ENCODE data around the gene FNIP2.
A peak's percentile ranks its signal among the peaks of the same experiment; 100 is the strongest.
"Not testable (repeated sequence)": the region's sequence is repeated elsewhere in the genome, so short reads cannot be mapped to it uniquely, and the experiment has no call there.

The FNIP2 gene

DNA sequence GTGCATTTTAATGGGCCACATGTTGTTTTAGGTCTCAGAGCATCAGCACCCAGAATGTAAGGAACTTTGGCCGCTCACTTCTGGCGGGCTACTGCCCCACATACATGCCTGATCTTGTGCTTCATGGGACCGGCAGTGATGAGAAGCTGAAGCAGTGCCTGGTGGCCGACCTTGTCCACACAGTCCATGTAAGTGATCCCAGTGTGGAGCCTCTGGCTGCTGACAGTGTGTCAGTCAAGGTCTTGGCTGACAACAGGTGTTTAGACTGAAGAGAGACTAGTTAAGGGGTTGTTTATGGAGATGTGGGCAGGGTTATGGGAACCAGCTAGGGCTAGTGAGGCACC, 101.4 kb downstream of the FNIP2 start:
- no peak for DNase-seq (ENCODE audit: low spot score)

GRCh38 chr4:158870626-158871334, 102.0 kb downstream of the FNIP2 start:
- peak; percentile 14 for DNase-seq (ENCODE audit: low spot score)

GRCh38 chr4:158871335-158871724, 102.5 kb downstream of the FNIP2 start:
- DNase-seq (ENCODE audit: low spot score) = no peak

- DNase-seq (ENCODE audit: low spot score) = no peak
Measured at GRCh38 chr4:158873795-158874401, 105.1 kb downstream of the FNIP2 start.

DNA sequence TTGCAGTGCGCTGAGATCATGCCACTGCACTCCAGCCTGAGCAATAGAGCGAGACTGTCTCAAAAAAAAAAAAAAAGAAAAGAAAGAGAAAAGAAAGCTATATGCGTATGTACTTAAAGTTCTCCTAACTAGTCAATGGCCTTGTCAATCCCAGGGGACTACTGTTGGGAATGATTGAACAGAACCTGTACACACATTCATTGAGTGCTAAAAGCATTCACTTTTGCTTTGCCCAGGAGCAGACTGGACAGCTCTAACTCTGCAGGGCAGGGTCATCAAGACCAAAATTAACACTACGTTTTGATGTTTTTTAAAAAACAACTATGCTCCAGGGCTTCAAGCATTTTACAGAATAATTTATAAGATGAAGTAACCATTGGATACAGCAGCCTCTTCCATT, 106.2 kb downstream of the FNIP2 start:
- no peak for DNase-seq (ENCODE audit: low spot score)

DNA sequence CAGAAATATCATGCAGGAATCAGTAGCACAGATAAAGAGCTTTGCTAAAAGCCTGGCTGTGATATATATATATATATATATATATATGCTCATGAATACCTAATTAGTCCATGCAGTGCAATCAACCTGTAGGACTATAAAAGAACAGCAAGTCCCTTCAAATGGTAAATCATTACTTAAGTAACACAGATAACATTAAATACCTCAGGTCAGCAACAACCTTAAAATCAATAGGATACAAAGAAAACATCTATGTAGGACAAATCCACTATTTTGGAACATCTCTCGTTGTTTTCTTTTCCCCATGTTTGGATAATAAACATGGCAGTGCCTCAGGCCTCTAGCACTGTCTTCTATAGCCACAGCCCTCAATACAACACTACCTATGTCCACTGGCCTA, 106.6 kb downstream of the FNIP2 start:
- no peak for DNase-seq (ENCODE audit: low spot score)

DNA sequence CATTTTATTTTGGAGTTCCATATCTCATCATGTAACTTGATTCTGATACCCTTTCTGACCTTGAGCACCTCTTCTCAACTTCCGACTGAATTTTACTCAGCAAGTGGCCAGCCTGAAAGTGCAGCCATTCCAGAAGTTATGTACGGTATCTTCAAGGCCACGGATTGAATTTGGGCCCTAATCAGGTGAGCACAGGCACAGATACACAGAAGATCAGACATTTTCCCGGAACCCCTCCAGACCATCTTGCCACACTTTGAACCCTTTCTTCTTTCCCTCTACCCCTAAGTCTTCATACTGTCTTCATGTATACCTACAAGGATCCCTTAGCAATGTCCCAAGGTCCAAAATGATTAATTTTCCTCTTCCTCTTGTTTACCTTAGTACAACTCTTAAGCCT, 108.2 kb downstream of the FNIP2 start:
- no peak for DNase-seq (ENCODE audit: low spot score)

DNA sequence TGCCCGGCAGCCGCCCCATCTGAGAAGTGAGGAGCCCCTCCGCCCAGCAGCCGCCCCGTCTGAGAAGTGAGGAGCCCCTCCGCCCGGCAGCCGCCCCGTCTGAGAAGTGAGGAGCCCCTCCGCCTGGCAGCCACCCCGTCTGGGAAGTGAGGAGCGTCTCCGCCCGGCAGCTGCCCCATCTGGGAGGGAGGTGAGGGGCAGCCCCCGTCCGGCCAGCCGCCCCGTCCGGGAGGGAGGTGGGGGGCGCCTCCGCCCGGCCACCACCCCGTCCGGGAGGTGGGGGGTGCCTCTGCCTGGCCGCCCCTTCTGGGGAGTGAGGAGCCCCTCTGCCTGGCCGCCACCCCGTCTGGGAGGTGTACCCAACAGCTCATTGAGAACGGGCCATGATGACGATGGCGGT, 113.3 kb downstream of the FNIP2 start:
- not testable (repeated sequence) for DNase-seq (ENCODE audit: low spot score)

DNA sequence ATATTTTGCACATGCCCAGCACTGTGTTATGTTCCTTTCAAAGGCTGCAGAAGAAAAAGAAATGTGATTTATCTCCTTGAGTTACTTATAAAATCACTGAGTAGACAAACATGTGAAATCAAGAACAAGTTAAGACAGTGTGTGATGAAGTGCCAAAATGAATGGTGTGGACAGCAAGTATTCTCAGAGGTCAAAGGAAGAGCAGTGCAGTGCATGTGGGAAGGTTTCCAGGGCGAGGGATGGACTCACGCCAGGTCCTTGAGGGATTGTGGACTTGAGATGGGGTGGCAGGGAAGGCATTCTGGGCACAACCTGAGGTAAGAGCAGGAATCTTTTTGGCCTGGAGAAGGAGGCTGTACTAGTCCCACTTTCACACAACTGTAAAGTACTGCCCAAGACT, 115.5 kb downstream of the FNIP2 start:
- DNase-seq (ENCODE audit: low spot score) = no peak

GRCh38 chr4:158885564-158885963, 116.7 kb downstream of the FNIP2 start:
- no peak for DNase-seq (ENCODE audit: low spot score)

- no peak for DNase-seq (ENCODE audit: low spot score)
Measured at GRCh38 chr4:158890294-158890693, 121.5 kb downstream of the FNIP2 start.

DNA sequence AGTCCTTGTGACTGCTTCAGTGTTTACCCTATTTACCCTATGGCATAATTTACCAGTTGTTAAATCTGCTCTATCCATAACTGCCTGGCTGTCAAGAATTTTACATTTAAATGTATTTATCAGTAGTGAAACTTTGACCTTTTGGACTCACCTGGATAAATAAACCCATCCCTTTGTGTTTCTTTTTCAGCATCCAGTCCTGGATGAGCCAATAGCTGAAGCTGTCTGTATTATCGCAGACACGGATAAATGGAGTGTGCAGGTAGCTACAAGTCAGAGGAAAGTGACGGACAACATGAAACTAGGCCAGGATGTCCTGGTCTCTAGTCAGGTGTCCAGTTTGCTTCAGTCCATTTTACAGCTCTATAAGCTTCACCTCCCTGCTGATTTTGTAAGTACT, 122.4 kb downstream of the FNIP2 start:
- no peak for DNase-seq (ENCODE audit: low spot score)

GRCh38 chr4:158894826-158895225, 126.0 kb downstream of the FNIP2 start:
- DNase-seq (ENCODE audit: low spot score) = no peak

- no peak for DNase-seq (ENCODE audit: low spot score)
Measured at GRCh38 chr4:158895797-158896576, 127.2 kb downstream of the FNIP2 start.

DNA sequence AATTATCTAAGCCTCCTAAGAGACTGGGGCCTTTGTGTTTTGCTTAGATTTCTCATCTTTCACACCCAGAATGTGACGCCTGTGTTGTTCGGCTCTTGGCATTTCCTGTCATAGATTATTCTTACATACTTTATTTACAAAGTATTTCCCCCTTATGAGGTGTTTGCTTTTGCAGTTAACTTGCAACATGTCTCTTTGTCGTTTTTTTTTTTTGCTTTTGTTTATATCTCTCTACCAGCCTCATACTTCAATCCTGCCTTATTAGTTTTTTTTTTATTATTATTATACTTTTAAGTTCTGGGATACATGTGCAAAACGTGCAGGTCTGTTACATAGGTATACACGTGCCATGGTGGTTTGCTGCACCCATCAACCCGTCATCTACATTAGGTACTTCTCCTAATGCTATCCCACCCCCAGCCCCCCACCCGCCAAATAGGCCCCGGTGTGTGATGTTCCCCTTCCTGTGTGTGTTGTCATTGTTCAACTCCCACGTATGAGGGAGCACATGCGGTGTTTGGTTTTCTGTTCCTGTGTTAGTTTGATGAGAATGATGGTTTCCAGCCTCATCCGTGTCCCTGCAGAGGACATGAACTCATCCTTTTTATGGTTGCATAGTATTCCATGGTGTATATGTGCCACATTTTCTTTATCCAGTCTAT, 127.9 kb downstream of the FNIP2 start:
- not testable (repeated sequence) for DNase-seq (ENCODE audit: low spot score)

GRCh38 chr4:158900408-158900807, 131.6 kb downstream of the FNIP2 start:
- DNase-seq (ENCODE audit: low spot score) = not testable (repeated sequence)

GRCh38 chr4:158902280-158903078, 133.7 kb downstream of the FNIP2 start:
- not testable (repeated sequence) for DNase-seq (ENCODE audit: low spot score)

DNA sequence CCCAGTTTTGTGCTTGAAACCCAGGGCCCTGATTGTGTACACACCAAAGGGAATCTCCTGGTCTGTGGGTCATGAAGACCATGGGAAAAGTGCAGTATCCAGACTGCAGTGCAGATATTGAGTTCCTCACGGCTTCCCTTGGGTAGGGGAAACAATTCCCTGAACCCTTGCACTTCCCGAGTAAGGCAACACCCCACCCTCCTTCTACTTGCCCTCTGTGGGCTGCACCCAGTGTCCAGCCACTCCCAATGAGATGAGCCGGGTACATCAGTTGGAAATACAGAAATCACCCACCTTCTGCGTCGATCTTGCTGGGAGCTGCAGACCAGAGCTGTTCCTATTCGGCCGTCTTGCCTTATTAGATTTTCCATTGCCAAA, 134.2 kb downstream of the FNIP2 start:
- DNase-seq (ENCODE audit: low spot score) = no peak

GRCh38 chr4:158903472-158904043, 134.7 kb downstream of the FNIP2 start:
- no peak for DNase-seq (ENCODE audit: low spot score)

- DNase-seq (ENCODE audit: low spot score) = no peak
Measured at GRCh38 chr4:158904815-158905214, 136.0 kb downstream of the FNIP2 start.

DNA sequence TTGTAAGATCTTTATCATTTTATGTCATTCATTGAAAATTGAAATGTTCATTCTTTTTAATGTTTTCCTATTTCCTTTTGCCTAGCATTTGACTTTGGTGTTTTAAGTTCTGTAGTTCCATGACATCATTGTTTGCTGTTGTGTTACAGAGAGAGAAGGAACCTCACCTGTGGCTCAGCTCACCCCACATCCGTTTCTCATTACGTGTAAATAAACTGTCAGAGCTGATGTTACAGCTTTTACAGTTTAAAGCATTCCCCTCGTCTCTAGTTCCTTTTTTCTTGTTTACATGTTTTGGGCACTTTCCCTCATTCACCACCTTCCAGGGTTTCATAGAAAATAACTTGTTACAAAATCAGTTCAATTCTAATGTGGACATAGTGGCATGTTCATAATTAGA, 137.2 kb downstream of the FNIP2 start:
- no peak for DNase-seq (ENCODE audit: low spot score)
